HG02885 (cell line): ENCODE results near the gene PRDM16.

Source experiments
- ATAC-seq: cut with Tn5 transposase; IDR thresholded peaks from one replicate; pipeline ENCODE4 v1.9.1; 2021; ENCODE audit warnings: mild to moderate bottlenecking; ENCODE audit not compliant: unreplicated experiment, poor library complexity

Gene PRDM16

GRCh38 chr1:3187415-3188149 is 118.6 kb downstream of the PRDM16 start:
- no peak for ATAC-seq

- ATAC-seq = no peak
Observed at GRCh38 chr1:3188150-3188971, 119.4 kb downstream of the PRDM16 start.

GRCh38 chr1:3190256-3191041 is 121.4 kb downstream of the PRDM16 start:
- ATAC-seq = no peak

- no peak for ATAC-seq
Observed at GRCh38 chr1:3192361-3192760, 123.4 kb downstream of the PRDM16 start.

GRCh38 chr1:3192825-3193224 is 123.8 kb downstream of the PRDM16 start:
- no peak for ATAC-seq

- no peak for ATAC-seq
Observed at GRCh38 chr1:3193811-3194210, 124.8 kb downstream of the PRDM16 start.

- ATAC-seq = no peak
Observed at GRCh38 chr1:3194760-3195479, 125.9 kb downstream of the PRDM16 start.

GRCh38 chr1:3195480-3195815 is 126.4 kb downstream of the PRDM16 start:
- no peak for ATAC-seq

GRCh38 chr1:3195966-3196515 is 127.0 kb downstream of the PRDM16 start:
- no peak for ATAC-seq

GRCh38 chr1:3196577-3197245 is 127.7 kb downstream of the PRDM16 start:
- ATAC-seq = no peak

- no peak for ATAC-seq
Observed at GRCh38 chr1:3197781-3198316, 128.8 kb downstream of the PRDM16 start.

GRCh38 chr1:3198371-3199271 is 129.6 kb downstream of the PRDM16 start:
- ATAC-seq = no peak

- ATAC-seq = no peak
Observed at GRCh38 chr1:3204725-3205124, 135.7 kb downstream of the PRDM16 start.

- no peak for ATAC-seq
Observed at GRCh38 chr1:3205815-3206214, 136.8 kb downstream of the PRDM16 start.

- no peak for ATAC-seq
Observed at GRCh38 chr1:3206696-3207095, 137.7 kb downstream of the PRDM16 start.

- no peak for ATAC-seq
Observed at GRCh38 chr1:3207217-3207848, 138.3 kb downstream of the PRDM16 start.

- ATAC-seq = no peak
Observed at GRCh38 chr1:3208819-3209200, 139.8 kb downstream of the PRDM16 start.

- no peak for ATAC-seq
Observed at GRCh38 chr1:3209201-3209600, 140.2 kb downstream of the PRDM16 start.
